GM12801 (cell line): Measurements from ENCODE around the gene CCNK.

ENCODE experiments used
- TF ChIP-seq, protein P1 (sequence below): IDR thresholded peaks from one replicate; pipeline ENCODE4 v1.5.1; 2011; ENCODE audit warnings: control low read depth; ENCODE audit not compliant: insufficient read length; ENCODE audit errors: extremely low read depth

CCNK gene

DNA sequence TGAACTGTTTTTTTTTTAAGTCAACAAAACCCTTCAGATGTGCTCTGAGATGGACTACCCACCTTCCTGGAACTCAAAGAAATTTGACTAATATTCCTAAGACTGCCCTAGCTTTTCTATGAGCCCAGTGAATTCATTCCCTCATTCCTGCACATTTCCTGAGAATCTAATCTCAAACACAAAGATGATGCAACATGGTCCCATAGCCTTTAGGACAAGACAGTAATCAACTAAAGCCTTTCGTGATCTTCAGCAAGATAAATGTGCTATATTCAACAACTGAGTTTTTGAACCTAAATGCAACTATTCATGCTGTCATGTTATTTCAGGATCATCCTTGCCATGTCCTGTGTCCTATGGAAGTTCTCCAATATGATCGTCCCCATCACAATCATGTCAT lies 5.5 kb upstream of the CCNK start:
- TF ChIP-seq, protein P1, sequence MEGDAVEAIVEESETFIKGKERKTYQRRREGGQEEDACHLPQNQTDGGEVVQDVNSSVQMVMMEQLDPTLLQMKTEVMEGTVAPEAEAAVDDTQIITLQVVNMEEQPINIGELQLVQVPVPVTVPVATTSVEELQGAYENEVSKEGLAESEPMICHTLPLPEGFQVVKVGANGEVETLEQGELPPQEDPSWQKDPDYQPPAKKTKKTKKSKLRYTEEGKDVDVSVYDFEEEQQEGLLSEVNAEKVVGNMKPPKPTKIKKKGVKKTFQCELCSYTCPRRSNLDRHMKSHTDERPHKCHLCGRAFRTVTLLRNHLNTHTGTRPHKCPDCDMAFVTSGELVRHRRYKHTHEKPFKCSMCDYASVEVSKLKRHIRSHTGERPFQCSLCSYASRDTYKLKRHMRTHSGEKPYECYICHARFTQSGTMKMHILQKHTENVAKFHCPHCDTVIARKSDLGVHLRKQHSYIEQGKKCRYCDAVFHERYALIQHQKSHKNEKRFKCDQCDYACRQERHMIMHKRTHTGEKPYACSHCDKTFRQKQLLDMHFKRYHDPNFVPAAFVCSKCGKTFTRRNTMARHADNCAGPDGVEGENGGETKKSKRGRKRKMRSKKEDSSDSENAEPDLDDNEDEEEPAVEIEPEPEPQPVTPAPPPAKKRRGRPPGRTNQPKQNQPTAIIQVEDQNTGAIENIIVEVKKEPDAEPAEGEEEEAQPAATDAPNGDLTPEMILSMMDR: no peak

DNA sequence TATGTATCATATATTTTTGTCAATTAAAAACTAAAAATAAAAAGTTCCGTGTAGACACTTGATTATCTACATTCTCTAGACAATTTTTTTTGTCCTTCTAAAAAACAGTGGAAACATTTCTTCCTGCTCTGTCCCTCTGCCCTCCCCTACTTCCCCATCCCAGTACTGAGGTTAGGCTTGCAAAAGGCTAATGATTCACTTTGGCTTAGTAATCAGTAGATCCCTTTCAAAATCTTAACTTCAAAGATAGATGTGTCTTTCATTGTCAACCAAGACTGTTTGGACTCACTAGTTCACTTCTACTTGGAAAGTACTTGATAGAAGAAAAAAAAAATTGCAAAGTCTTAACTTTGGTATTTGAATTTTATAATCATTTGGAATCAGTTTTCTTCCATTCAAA lies 4.3 kb upstream of the CCNK start:
- TF ChIP-seq, protein P1: no peak

DNA sequence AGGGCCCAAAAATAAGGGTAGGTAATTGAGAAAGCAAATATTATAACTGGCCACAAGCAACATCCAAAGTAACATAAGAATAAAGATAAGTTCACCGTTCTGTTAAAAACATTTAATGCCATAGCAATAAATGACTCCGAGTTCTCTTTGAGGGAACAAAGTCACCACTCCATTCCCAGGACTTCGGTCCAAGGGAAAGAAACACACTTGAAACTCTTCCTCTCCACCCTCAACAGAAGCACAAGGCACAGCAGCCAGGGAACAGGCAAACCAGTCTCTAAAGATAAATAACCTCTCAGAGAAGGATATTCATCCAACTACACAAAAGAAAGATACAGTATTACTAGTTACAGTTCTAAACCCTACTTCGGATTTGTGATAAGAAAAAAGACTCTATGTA lies 3.1 kb upstream of the CCNK start:
- TF ChIP-seq, protein P1: no peak

DNA sequence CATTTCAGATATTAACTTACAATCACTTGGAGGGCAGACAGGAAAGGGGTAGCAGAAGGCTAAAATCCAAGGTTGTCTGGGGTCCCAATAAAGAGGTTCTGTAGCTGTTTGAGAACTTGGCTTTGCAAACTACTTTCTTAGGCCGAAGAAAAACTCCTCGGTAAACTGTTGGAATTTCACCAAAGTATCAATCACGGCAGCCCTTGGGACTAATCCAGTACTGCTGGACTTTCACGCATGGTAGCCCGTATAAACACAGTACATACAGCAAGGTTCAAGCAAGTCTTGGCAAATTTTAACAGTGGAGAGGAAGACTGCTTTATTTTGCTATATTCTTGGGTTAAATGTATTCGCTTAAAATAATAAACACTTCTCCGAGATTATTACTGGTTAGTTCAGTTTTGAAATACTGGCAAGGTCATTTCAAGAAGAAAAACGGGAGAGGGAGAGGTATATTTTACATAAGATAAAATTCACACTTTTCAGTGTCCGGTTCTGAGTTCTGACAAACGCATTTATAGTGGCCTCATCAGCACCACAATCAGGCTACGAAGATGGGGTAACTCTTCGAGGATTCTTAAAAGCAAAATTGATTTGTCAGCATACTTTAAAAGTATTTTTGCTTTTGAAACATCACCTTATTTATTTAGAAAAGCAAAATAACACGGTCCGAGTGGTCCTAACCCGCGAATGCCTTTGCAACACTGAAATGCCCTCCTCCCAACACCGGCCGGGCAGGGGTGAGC lies 1.9 kb upstream of the CCNK start:
- TF ChIP-seq, protein P1: no peak

DNA sequence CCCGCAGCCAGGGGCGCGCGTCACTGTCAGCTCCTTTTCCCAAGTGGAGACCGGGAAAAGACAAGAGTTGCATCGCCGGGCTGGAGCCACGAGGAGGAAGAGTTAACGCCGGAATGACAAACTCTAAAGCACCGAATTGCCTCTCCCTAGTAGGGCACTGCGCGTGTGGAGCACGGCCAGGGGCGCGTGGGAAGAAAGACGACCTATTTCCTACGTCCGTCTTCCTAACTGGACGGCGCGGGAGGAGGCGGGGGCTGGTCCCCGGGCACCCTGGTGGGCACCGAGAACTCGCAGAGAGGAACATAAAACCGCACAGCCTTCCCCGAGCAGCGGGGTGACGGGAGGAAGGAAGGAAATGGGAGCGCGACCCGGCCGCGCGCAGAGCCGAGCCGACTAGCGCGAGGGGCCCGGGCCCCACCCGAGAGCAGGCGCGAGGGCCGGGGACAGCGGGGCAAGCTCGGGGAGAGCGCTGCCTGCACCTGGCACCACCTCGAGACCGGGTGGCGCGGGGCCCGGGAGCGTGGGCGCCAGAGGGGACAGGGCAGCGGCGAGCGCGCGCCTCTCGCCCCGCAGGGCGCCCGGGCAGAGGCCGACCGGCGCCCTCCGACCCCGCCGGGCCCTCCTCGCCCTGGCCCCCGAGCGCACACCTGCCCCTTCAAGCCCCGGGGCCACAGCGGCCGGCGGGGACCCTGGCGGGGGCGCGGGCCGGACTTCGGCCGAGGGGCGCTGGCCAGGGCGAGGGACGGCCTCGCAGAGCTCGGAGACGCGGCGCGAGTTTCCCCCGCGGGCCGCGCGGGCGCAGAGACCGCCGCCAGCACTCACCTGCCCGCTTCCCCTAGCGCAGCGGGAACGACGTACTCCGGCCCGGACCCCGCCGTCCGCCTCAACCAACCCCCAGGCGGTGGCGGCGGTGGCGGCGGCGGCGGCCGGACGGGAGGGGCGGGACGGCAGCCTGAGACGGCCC lies 1.0 kb upstream of the CCNK start, which contains the start of gene SETD3:
SETD3 (minus strand) TSS at position 954 of the 964 bp plus-strand sequence. CDS start 15,054 bp downstream, outside the sequence.
- TF ChIP-seq, protein P1: no peak

DNA sequence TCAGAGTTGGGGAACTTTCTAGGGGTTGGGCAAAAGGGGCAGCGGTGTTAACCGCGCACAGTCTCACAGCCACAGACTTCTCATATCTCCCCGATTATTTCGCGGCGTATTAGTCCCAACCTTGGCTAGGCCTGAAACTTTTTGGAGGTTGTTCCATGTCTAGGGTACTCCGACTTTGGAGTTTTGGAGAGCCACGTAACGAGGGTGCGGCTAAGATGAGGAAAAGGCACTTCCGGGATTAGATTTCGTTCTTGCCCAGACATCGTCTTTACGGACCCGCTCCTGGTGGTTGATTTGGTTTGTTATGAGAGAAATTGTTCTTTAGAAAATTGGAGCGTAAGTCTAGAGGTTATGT lies 513 bp downstream of the CCNK start:
- TF ChIP-seq, protein P1: no peak

DNA sequence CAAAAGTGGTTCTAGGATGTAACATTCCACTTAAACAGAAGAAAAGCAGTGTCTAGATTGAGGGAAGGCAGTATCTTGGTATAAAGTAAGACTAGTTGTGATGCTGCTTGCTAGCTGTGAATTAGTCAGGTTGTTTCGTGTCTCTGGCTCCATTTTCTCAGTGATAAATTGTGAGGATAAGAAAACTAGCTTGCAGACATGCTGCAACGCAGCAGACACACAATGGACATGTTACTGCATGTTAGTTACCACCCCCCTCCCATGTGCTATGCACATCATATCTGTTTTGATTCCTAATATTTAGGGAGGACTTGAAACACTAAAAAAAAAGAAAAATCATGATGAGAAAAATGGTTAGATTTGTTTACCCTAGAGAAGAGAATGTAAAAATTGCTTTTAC lies 2.9 kb downstream of the CCNK start:
- TF ChIP-seq, protein P1: no peak
